B cell (primary cell): ENCODE measurements around the gene MT1G. TPM values are rescaled to one million over a fixed set of nuclear protein-coding genes. Genes with fewer than 3 reads are reported as not detected.

Experiments used
- ATAC-seq: fragments of 200-7000 bp; cut with Tn5 transposase; one replicate; pipeline ENCODE4 v1.10.0; 2021; ENCODE audit warnings: low read depth, mild to moderate bottlenecking, moderate number of reproducible peaks, moderate library complexity
- CTCF ChIA-PET: fragments of 350-600 bp; sonication (Branson Sonifier 250); formaldehyde crosslinking; loops from one replicate; lab custom pipeline; 2021; ENCODE audit warnings: antibody characterized with exemption, inconsistent platforms; lab: Charles Lee
- POLR2A ChIA-PET: fragments of 350-600 bp; sonication (Branson Sonifier 250); formaldehyde crosslinking; loops from one replicate; lab custom pipeline; 2021; ENCODE audit warnings: antibody characterized with exemption; lab: Charles Lee
- DNase-seq: peaks from one replicate; pipeline ENCODE4 v3.0.0; 2013
- H2AFZ ChIP-seq: 2 replicates; pipeline ENCODE4 v1.6.1; 2012; ENCODE audit warnings: mild to moderate bottlenecking, low read depth, low read length; ENCODE audit not compliant: insufficient read depth, poor library complexity, severe bottlenecking
- H3K27ac ChIP-seq, 2 donors: 1 replicate in 1 of 2; 2 replicates in 1 of 2; pipeline ENCODE4 v1.5.1; 2012 to 2013; ENCODE audit warnings: low read length in 2 of 2, mild to moderate bottlenecking in 2 of 2, moderate library complexity in 1 of 2
- H3K27me3 ChIP-seq, 4 experiments: fragments of 200-600 bp in 1 of 4; sonication (generic) in 1 of 4; replicated peaks in 1 of 4; 1 replicate in 2 of 4; 2 replicates in 2 of 4; pipeline versions ENCODE4 v1.6.1 to v1.7.0; 2013 to 2016; ENCODE audit warnings: low read length in 3 of 4, mild to moderate bottlenecking in 2 of 4, mixed read lengths in 1 of 4, moderate library complexity in 1 of 4; ENCODE audit not compliant: insufficient read depth in 4 of 4, control insufficient read depth in 3 of 4; ENCODE audit errors: control extremely low read depth in 1 of 4
- H3K36me3 ChIP-seq, 2 experiments: replicated peaks in 1 of 2; 1 replicate in 1 of 2; 2 replicates in 1 of 2; pipeline versions ENCODE4 v1.6.1 to v1.7.1; 2013; ENCODE audit warnings: low read length in 1 of 2; ENCODE audit not compliant: insufficient read depth in 2 of 2, control insufficient read depth in 1 of 2; ENCODE audit errors: control extremely low read depth in 1 of 2, extremely low read depth in 1 of 2
- H3K4me1 ChIP-seq, 2 donors: fragments of 200-600 bp in 1 of 2; sonication (generic) in 1 of 2; 1 replicate in 1 of 2; 2 replicates in 1 of 2; pipeline versions ENCODE4 v1.5.1 to v1.6.1; 2013 to 2017; ENCODE audit warnings: low read length in 2 of 2; ENCODE audit not compliant: control insufficient read depth in 2 of 2, insufficient read depth in 2 of 2
- H3K4me2 ChIP-seq: replicated peaks from 2 replicates; pipeline ENCODE3; 2012; ENCODE audit warnings: mild to moderate bottlenecking, low read depth, low read length; ENCODE audit not compliant: poor library complexity, severe bottlenecking
- H3K4me3 ChIP-seq, 5 experiments: fragments of 200-600 bp in 1 of 5; sonication (generic) in 1 of 5; 1 replicate in 3 of 5; 2 replicates in 2 of 5; pipeline versions ENCODE4 v1.5.1 to v1.7.0; 2011 to 2016; ENCODE audit warnings: low read length in 4 of 5, mild to moderate bottlenecking in 4 of 5, low read depth in 2 of 5, control low read depth in 1 of 5, moderate library complexity in 1 of 5; ENCODE audit not compliant: insufficient read depth in 1 of 5; ENCODE audit errors: control extremely low read depth in 1 of 5, extremely low read depth in 1 of 5
- H3K79me2 ChIP-seq: fragments of 200-600 bp; sonication (generic); one replicate; pipeline ENCODE4 v1.6.0; 2016; ENCODE audit warnings: low read length; ENCODE audit not compliant: control insufficient read depth, insufficient read depth
- H3K9ac ChIP-seq: fragments of 200-600 bp; sonication (generic); 2 replicates; pipeline ENCODE4 v1.6.1; 2017; ENCODE audit warnings: mild to moderate bottlenecking, low read length, moderate library complexity
- H3K9me3 ChIP-seq, 3 donors: one replicate each; pipeline versions ENCODE4 v1.6.1 to v1.7.1; 2013; ENCODE audit warnings: low read length in 2 of 3; ENCODE audit not compliant: control insufficient read depth in 2 of 3, insufficient read depth in 1 of 3; ENCODE audit errors: control extremely low read depth in 1 of 3
- H4K20me1 ChIP-seq: 2 replicates; pipeline ENCODE4 v1.6.0; 2012; ENCODE audit warnings: mild to moderate bottlenecking, low read length; ENCODE audit not compliant: insufficient read depth, control insufficient read depth, poor library complexity, severe bottlenecking
- H3K27ac Mint-ChIP-seq: one replicate; pipeline ENCODE4 v1.8.0; 2021; ENCODE audit warnings: mixed read lengths
- H3K27me3 Mint-ChIP-seq: one replicate; pipeline ENCODE4 v1.8.0; 2021; ENCODE audit warnings: mixed read lengths
- H3K4me1 Mint-ChIP-seq: one replicate; pipeline ENCODE4 v1.8.0; 2021; ENCODE audit warnings: mixed read lengths
- H3K4me3 Mint-ChIP-seq: one replicate; pipeline ENCODE4 v1.8.0; 2021; ENCODE audit warnings: mixed read lengths
- H3K9me3 Mint-ChIP-seq: one replicate; pipeline ENCODE4 v1.8.0; 2022; ENCODE audit warnings: mixed read lengths; ENCODE audit not compliant: insufficient read depth
- CTCF ChIP-seq: fragments of 200-600 bp; IDR thresholded peaks from one replicate; pipeline ENCODE4 v1.8.0; 2022; ENCODE audit warnings: antibody characterized with exemption, mild to moderate bottlenecking
- EZH2 ChIP-seq: IDR thresholded peaks from 2 replicates; pipeline ENCODE4 v1.6.1; 2012; ENCODE audit warnings: borderline replicate concordance, low read depth, mild to moderate bottlenecking, moderate library complexity, low read length; ENCODE audit not compliant: insufficient read depth, poor library complexity, severe bottlenecking
- WGBS: methylation state at CpG from one replicate; pipeline ENCODE4 v1.1.5; 2013; ENCODE audit warnings: missing lambda C conversion rate; ENCODE audit not compliant: insufficient coverage; 5-methylcytosine and 5-hydroxymethylcytosine counted together
- intact Hi-C: fragments of 100-400 bp; cut with micrococcal nuclease; formaldehyde crosslinking; loops from one replicate; pipeline ENCODE4 v1.10.0; 2022
- polyA plus RNA-seq: library from polyadenylated mRNA; depleted of rRNA; stranded (reverse); fragments of >200 nt; gene quantifications from 2 replicates; pipeline ENCODE4 v1.2.3, GENCODE V29; 2012
- total RNA-seq, 2 donors: library from RNA; stranded (reverse); fragments of 120-200 nt in 1 of 2; gene quantifications; 1 replicate in 1 of 2; 2 replicates in 1 of 2; pipeline versions ENCODE4 v1.2.3 to v1.2.4, GENCODE V29; 2013 to 2022

The MT1G gene
- total and polyA plus RNA-seq, 2 donors (not counting 1 experiment from before 2014, with no cell fraction given): not detected

GRCh38 chr16:56631832-56632155, 36.1 kb downstream of the MT1G start:
- H3K9ac ChIP-seq: peak overlapping the region; percentile 48
- peaks cover 36 to 37% of the 10 kb centered on the region in 2 donors for H3K4me1 ChIP-seq
- H3K27me3 ChIP-seq: peaks cover 0 to 66% (median 31%) of the 10 kb centered on the region in 4 experiments
- WGBS: 31% methylated on average over 10 of the region's 14 CpGs
- no peaks in the 10 kb centered on the region for H3K9me3 Mint-ChIP-seq
- peak overlapping the region; percentile 80 for H3K4me3 Mint-ChIP-seq
- H3K27ac Mint-ChIP-seq: no peak overlapping the region
- DNase-seq: no peak
- peaks cover 31% of the 10 kb centered on the region for H3K4me1 Mint-ChIP-seq
- H2AFZ ChIP-seq: peak overlapping the region; percentile 51
- H3K4me3 ChIP-seq: peak overlapping the region in 4 of 5 experiments; percentile 13 to 52 (median 22)
- no peak for TF ChIP-seq CTCF
- TF ChIP-seq EZH2: no peak
- no peak overlapping the region for H3K27ac ChIP-seq
- intact Hi-C loops: loop anchor here (2.0 to 10.0 kb wide), 2 partner anchors 23 to 53 kb away; partner anchors contain the start of genes MT1X and MT2A
- ChIA-PET CTCF (no interaction called here), POLR2A (no interaction called here)
- no peaks in the 10 kb centered on the region for H3K79me2 ChIP-seq
- H3K36me3 ChIP-seq: no peaks in the 10 kb centered on the region
- H3K27me3 Mint-ChIP-seq: peaks cover 57% of the 10 kb centered on the region
- H4K20me1 ChIP-seq: no peaks in the 10 kb centered on the region
- peaks cover 0 to 4% (median 0%) of the 10 kb centered on the region in 3 donors for H3K9me3 ChIP-seq
- ATAC-seq: no peak
- H3K4me2 ChIP-seq: peak overlapping the region; percentile 67

- no peak overlapping the region for H2AFZ ChIP-seq
- H4K20me1 ChIP-seq: no peaks in the 10 kb centered on the region
- intact Hi-C loops: loop anchor here (2.0 to 10.0 kb wide), 2 partner anchors 22 to 54 kb away; partner anchors contain the start of genes MT1X and MT2A
- TF ChIP-seq EZH2 (no peak), CTCF (no peak)
- Mint-ChIP-seq H3K27ac (no peak overlapping the region), H3K9me3 (no peaks in the 10 kb centered on the region), H3K27me3 (peaks cover 54% of the 10 kb centered on the region), H3K4me3 (peak overlapping the region; percentile 80), H3K4me1 (peaks cover 31% of the 10 kb centered on the region)
- ChIA-PET CTCF (interaction anchor here (0.7 to 2.2 kb wide), 4 partner anchors 24 to 117 kb away, joined by 3 to 15 read pairs (median 4); no protein-coding TSS in a partner anchor), POLR2A (no interaction called here)
- H3K4me1 ChIP-seq: peaks cover 36 to 37% of the 10 kb centered on the region in 2 donors
- H3K36me3 ChIP-seq: no peaks in the 10 kb centered on the region
- no peak overlapping the region for H3K9ac ChIP-seq
- H3K79me2 ChIP-seq: no peaks in the 10 kb centered on the region
- WGBS: 90% methylated on average over 10 of the region's 10 CpGs
- H3K4me3 ChIP-seq: no peak overlapping the region
- no peak overlapping the region for H3K4me2 ChIP-seq
- H3K27ac ChIP-seq: no peak overlapping the region
- H3K9me3 ChIP-seq: peaks cover 0 to 4% (median 0%) of the 10 kb centered on the region in 3 donors
- peaks cover 0 to 66% (median 32%) of the 10 kb centered on the region in 4 experiments for H3K27me3 ChIP-seq
- DNase-seq (no peak), ATAC-seq (no peak)
Measured at GRCh38 chr16:56631197-56631596, 36.7 kb downstream of the MT1G start.
